NCI-H82 (cell line): Measurements from ENCODE around the gene GALNT18.
A peak's percentile ranks its signal among the peaks of the same experiment; 100 is the strongest.

Experiments used
- DNase-seq: peaks from one replicate; lab custom pipeline; 2025; lab: John Stamatoyannopoulos, UW

Gene GALNT18

GRCh38 chr11:11496879-11497278 lies 124.9 kb downstream of the GALNT18 start:
- DNase-seq, result no peak

GRCh38 chr11:11494348-11494747 lies 127.5 kb downstream of the GALNT18 start:
- DNase-seq, result no peak

- no peak for DNase-seq
These were observed 128.1 kb downstream of the GALNT18 start for GRCh38 chr11:11493698-11494097.

GRCh38 chr11:11491589-11491988 lies 130.2 kb downstream of the GALNT18 start:
- no peak for DNase-seq

GRCh38 chr11:11491014-11491413 lies 130.8 kb downstream of the GALNT18 start:
- no peak for DNase-seq

- no peak for DNase-seq
These were observed 135.4 kb downstream of the GALNT18 start for GRCh38 chr11:11486423-11486822.

- no peak for DNase-seq
These were observed 135.8 kb downstream of the GALNT18 start for GRCh38 chr11:11486002-11486401.

- DNase-seq, result no peak
These were observed 138.2 kb downstream of the GALNT18 start for GRCh38 chr11:11483627-11484026.

GRCh38 chr11:11482730-11483129 lies 139.1 kb downstream of the GALNT18 start:
- DNase-seq, result no peak

GRCh38 chr11:11481371-11481770 lies 140.4 kb downstream of the GALNT18 start:
- peak; percentile 45 for DNase-seq

- no peak for DNase-seq
These were observed 140.8 kb downstream of the GALNT18 start for GRCh38 chr11:11480971-11481370.

GRCh38 chr11:11478687-11479086 lies 143.1 kb downstream of the GALNT18 start:
- no peak for DNase-seq

GRCh38 chr11:11477695-11478420 lies 143.9 kb downstream of the GALNT18 start:
- no peak for DNase-seq

GRCh38 chr11:11476971-11477645 lies 144.7 kb downstream of the GALNT18 start:
- no peak for DNase-seq

- DNase-seq, result no peak
These were observed 145.3 kb downstream of the GALNT18 start for GRCh38 chr11:11476499-11476898.

- no peak for DNase-seq
These were observed 149.7 kb downstream of the GALNT18 start for GRCh38 chr11:11472106-11472505.

GRCh38 chr11:11471201-11471600 lies 150.6 kb downstream of the GALNT18 start:
- no peak for DNase-seq

- no peak for DNase-seq
These were observed 152.9 kb downstream of the GALNT18 start for GRCh38 chr11:11468954-11469353.

- DNase-seq, result no peak
These were observed 154.5 kb downstream of the GALNT18 start for GRCh38 chr11:11467312-11467711.

- no peak for DNase-seq
These were observed 157.2 kb downstream of the GALNT18 start for GRCh38 chr11:11464555-11464954.

GRCh38 chr11:11463405-11463804 lies 158.4 kb downstream of the GALNT18 start:
- peak; percentile 92 for DNase-seq

- no peak for DNase-seq
These were observed 160.3 kb downstream of the GALNT18 start for GRCh38 chr11:11461473-11461872.

GRCh38 chr11:11459578-11459977 lies 162.2 kb downstream of the GALNT18 start:
- DNase-seq, result no peak

GRCh38 chr11:11458485-11458884 lies 163.3 kb downstream of the GALNT18 start:
- DNase-seq, result peak; percentile 54
